Lung microvascular endothelial cell (primary cell): ENCODE data around the gene DDN. TPM values are rescaled to one million over a fixed set of nuclear protein-coding genes. Genes with fewer than 3 reads are reported as not detected.

Experiments used
- DNase-seq, 2 donors: peaks; one replicate each; pipeline versions ENCODE4 v3.0.0 to v3.0.0-alpha.2; 2010; ENCODE audit warnings: low read depth in 2 of 2
- total RNA-seq: library from RNA; depleted of rRNA; stranded (reverse); fragments of >200 nt; gene quantifications from 2 replicates; pipeline ENCODE4 v1.2.1, GENCODE V29; 2014

Gene DDN
- total RNA-seq, 1 donor from 2014 or later: not detected

- no peak for DNase-seq
Measured at GRCh38 chr12:48982397-48983080, 16.6 kb downstream of the DDN start.

DNA sequence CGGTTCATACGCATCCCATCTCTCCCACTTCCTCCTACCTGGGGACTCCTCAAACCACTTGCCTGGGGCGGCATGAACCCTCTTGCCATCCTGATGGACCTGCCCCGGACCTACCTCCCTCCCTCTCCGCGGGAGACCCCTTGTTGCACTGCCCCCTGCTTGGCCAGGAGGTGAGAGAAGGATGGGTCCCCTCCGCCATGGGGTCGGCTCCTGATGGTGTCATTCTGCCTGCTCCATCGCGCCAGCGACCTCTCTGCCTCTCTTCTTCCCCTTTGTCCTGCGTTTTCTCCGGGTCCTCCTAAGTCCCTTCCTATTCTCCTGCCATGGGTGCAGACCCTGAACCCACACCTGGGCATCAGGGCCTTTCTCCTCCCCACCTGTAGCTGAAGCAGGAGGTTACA, 17.4 kb downstream of the DDN start:
- no peak for DNase-seq

- no peak for DNase-seq
Measured at GRCh38 chr12:48980953-48981756, 18.0 kb downstream of the DDN start.

DNA sequence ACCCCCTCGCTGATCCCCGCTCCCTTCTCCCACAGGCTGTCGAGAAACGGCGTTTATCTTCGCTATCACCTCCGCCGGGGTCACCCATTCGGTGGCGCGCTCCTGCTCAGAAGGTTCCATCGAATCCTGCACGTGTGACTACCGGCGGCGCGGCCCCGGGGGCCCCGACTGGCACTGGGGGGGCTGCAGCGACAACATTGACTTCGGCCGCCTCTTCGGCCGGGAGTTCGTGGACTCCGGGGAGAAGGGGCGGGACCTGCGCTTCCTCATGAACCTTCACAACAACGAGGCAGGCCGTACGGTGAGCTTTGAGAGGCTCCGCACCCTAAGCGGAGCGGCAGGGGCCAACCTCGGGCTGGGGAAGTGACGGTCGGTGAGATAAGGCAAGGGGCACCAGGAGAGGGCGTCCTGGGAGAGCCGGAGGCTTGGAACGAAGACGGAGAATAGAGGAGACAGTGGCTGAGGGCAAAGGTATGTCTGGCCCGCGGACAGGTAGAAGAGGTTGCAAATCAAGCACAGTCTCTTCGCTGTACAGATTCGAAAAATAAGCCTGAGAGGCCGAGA, 18.7 kb downstream of the DDN start:
- no peak for DNase-seq

- DNase-seq: no peak
Measured at GRCh38 chr12:48979602-48980388, 19.4 kb downstream of the DDN start.

DNA sequence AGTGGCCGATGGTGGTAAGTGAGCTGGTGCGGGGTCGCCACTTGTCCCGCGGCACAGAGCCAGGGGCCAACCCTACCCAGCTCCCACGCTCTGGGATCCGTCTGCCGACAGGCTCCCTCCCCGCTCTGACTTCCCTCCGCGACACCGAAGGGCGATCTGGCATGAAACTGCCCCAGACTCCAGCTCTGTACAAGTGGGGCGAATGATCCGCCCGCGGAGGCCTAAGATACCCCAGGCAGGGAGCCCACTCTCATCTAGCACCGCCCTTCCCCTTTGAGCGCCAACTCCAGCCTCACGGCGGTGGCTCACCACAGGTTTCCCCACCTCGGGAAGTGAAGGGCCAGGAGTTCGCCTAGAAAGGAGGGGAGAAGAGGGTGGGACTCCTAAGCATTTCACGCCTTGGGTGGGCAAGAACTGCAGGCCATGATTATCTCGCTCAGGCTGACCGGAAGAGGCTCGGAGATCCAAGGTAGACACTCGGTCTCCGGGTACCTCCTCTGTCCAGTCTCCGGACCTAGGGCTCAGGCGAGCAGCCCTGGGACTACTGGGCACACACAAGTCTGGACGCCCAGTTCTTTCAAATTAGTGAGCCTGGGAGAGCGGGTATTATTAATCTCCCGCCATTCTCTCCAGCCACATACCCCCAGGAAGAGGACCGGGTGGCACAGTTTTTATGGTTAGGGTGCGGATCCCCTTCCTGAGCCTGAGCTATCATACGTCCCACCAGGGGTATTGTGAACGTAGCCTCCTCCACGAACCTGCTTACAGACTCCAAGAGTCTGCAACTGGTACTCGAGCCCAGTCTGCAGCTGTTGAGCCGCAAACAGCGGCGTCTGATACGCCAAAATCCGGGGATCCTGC, 20.2 kb downstream of the DDN start:
- no peak for DNase-seq

- DNase-seq: no peak
Measured at GRCh38 chr12:48978291-48978740, 20.9 kb downstream of the DDN start, which contains the start of gene WNT1. WNT1 (plus strand) TSS chr12:48978322; CDS start chr12:48978651, 329 bp downstream.

DNA sequence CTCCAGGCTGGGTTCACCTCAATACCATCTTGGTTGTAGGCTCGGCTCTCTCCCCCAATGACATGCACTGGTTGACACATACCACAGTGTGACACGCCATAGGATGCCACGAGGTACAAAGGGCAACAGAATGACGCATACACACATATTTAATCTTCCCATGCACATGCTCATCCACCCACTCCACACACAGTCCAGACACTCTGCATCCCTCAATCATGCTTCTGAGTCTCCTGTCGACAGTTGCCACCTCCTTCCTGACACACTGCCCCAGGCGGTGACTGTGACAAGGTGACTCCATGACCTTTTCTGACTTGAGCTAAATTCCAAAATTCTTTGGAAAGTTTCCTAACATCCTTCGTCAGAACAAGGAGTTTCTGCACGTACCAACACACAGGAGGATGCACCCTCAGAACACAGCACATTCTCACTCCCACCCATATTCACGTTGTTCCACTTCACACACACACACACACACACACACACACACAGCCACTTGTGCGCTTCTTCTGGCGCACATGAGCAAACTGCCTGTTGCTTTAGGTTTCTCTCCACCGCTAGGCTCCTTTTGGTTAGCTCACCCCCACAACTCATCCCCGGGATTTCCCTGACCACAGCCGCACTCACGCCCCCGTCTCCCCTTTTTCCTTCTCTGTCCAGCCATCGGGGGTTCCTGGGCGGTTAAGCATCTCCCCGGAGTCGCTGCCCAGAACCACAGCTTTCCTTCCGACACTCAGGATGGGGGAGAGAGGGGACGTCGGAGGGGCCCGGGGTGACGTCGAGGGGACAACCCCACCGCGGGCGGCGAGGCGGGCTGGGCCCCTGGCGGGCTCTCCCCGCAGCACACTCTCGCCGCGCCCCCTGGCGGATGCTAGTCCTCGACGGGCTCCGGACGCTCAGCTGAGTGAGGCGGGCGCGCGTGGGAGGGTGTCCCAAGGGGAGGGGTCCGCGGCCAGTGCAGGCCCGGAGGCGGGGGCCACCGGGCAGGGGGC, 21.6 kb downstream of the DDN start:
- DNase-seq: peak; percentile 55 to 70

- DNase-seq: peak; percentile 72 to 73
Measured at GRCh38 chr12:48973941-48974673, 25.1 kb downstream of the DDN start.

GRCh38 chr12:48973531-48973930, 25.6 kb downstream of the DDN start:
- no peak for DNase-seq

DNA sequence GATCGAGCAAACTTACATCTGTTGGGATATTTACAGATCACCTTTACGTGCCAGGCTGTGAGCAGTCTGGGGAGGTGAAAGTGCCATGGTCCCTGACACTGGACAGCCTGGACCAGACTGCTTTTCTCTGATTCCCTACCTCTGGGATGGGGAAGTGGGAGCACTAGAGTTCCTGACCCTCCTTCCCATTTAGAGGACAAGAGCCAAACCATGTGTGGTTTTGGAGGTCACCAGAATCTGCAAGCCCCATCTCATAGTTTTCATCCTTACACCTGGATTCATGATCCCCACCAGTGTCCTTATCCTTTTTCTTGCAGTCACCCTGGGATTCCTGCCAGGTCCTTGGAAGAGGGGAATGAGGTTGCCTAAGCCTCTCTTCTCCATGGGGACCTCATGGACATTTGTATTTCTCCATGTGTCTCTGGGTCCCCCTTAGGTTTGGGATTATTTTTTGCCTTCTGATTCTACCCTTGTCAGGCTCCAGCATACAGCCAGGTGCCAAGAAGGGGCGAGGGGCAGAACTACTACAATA, 26.2 kb downstream of the DDN start:
- no peak for DNase-seq

DNA sequence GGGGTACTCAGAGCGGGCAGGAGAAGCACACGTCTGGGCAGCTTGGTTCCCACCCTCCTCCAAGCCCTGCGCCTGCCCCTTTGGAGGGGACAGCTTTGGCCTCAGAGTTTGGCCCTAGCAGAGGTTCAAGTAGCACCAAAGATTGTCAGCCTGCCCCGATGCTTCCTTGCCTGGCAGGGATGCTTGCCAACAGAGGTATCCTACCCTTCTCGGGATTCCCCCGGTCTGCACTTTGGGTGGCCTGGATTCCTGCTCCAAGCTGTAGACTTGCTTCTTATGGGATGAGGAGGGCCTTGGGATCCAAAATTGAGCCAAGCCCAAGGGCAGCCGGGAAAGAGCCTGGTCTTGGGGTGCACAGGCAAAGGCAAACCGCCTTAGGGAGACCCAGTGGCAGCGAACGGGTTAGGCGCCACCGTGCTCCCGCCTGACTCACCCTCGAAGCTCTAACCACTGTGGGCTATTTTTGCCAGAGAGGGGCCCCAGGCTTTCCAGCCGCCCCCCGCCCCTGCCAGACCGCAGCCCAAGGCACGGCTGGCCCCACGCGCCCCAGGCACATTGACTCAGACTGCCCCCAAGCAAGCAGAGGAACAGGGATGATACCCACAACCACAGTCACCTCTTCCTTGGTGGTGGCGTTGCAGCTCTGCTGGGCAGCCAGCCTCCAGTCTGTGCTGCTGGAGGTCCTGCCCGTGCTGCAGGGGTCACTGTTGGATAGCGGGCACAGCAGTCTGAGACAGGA, 26.8 kb downstream of the DDN start:
- no peak for DNase-seq

- no peak for DNase-seq
Measured at GRCh38 chr12:48970702-48971334, 28.4 kb downstream of the DDN start.

GRCh38 chr12:48969833-48970701, 29.1 kb downstream of the DDN start:
- DNase-seq: no peak

DNA sequence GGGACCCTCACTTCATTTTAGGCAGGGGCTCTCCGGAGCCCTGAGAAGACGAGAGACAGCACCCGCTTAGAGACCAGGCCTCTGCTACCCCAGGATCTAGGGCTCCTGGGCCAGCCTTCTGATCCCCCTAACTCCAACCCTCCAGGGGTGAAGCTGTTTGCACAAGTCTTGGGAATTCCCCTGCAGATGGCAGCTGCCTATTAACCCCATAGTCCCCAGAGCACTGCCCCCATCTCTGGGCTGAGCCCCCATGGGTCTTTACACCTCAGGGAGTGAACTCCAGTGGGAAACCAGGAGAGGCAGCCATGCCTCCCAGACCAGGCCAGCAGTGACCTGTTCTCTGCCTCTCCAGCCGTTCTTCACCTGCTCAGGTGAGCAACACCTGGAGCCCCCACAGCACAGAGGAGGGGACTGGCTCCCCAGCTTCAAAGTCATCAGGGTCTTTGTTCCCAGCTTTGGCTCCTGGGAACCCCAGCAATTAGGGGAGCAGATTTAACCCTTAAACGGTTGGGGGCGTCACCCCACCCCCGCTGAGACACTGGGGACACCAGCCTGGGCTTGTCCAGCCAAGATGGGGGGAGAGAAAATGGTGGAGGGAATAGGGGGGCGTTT, 29.9 kb downstream of the DDN start:
- no peak for DNase-seq

- DNase-seq: no peak
Measured at GRCh38 chr12:48968467-48968866, 30.7 kb downstream of the DDN start.
